Stimulated activated CD8-positive, alpha-beta memory T cell treated with anti-CD3 and anti-CD28 coated beads, Interleukin-12 subunit alpha, Interleukin-12 subunit beta, amount 100 ng/mL, for 24 hours (primary cell): Measurements from ENCODE around the gene CDH22.

Experiments
- DNase-seq: peaks from one replicate; pipeline ENCODE4 v3.0.0-alpha.2; 2020; ENCODE audit errors: extremely low read depth

Gene CDH22

GRCh38 chr20:46172961-46173536, 135.2 kb downstream of the CDH22 start:
- no peak for DNase-seq

- DNase-seq = no peak
Measured at GRCh38 chr20:46172455-46172854, 135.8 kb downstream of the CDH22 start.

- DNase-seq = no peak
Measured at GRCh38 chr20:46171909-46172308, 136.4 kb downstream of the CDH22 start.

- DNase-seq = no peak
Measured at GRCh38 chr20:46171476-46171875, 136.8 kb downstream of the CDH22 start.

GRCh38 chr20:46169245-46170171, 138.8 kb downstream of the CDH22 start:
- DNase-seq = no peak

- DNase-seq = no peak
Measured at GRCh38 chr20:46168438-46168837, 139.9 kb downstream of the CDH22 start.

GRCh38 chr20:46167080-46167479, 141.2 kb downstream of the CDH22 start:
- no peak for DNase-seq

GRCh38 chr20:46164254-46164653, 144.0 kb downstream of the CDH22 start:
- DNase-seq = no peak

GRCh38 chr20:46161921-46162320, 146.4 kb downstream of the CDH22 start:
- no peak for DNase-seq

GRCh38 chr20:46160661-46161060, 147.6 kb downstream of the CDH22 start:
- no peak for DNase-seq

- no peak for DNase-seq
Measured at GRCh38 chr20:46159101-46159897, 149.0 kb downstream of the CDH22 start.

- no peak for DNase-seq
Measured at GRCh38 chr20:46158476-46158987, 149.8 kb downstream of the CDH22 start.

GRCh38 chr20:46157625-46158024, 150.7 kb downstream of the CDH22 start:
- no peak for DNase-seq

GRCh38 chr20:46157076-46157592, 151.2 kb downstream of the CDH22 start:
- no peak for DNase-seq

GRCh38 chr20:46156065-46156464, 152.2 kb downstream of the CDH22 start:
- no peak for DNase-seq

- DNase-seq = no peak
Measured at GRCh38 chr20:46154796-46155195, 153.5 kb downstream of the CDH22 start.

- DNase-seq = no peak
Measured at GRCh38 chr20:46154305-46154704, 154.0 kb downstream of the CDH22 start.

- DNase-seq = no peak
Measured at GRCh38 chr20:46152824-46153586, 155.3 kb downstream of the CDH22 start.

- no peak for DNase-seq
Measured at GRCh38 chr20:46151936-46152335, 156.4 kb downstream of the CDH22 start.

- no peak for DNase-seq
Measured at GRCh38 chr20:46150943-46151342, 157.4 kb downstream of the CDH22 start.
